CD8-positive, alpha-beta memory T cell (primary cell): ENCODE results near the gene RBP7. TPM values are rescaled to one million over a fixed set of nuclear protein-coding genes. Genes with fewer than 3 reads are reported as not detected.

Experiments used
- CTCF ChIA-PET: fragments of 350-600 bp; sonication (Branson Sonifier 250); formaldehyde crosslinking; loops from one replicate; lab custom pipeline; 2021; ENCODE audit warnings: antibody characterized with exemption; lab: Charles Lee
- POLR2A ChIA-PET: fragments of 350-600 bp; sonication (Branson Sonifier 250); formaldehyde crosslinking; loops from one replicate; lab custom pipeline; 2021; ENCODE audit warnings: antibody characterized with exemption; lab: Charles Lee
- DNase-seq, 5 donors: peaks; one replicate each; pipeline versions ENCODE4 v3.0.0 to v3.0.0-alpha.2; 2020 to 2022; ENCODE audit warnings: mixed read lengths in 1 of 5
- H3K27ac ChIP-seq: one replicate; pipeline ENCODE4 v1.7.0; 2013; ENCODE audit warnings: low read depth, mild to moderate bottlenecking, low read length, moderate library complexity
- H3K27me3 ChIP-seq: 2 replicates; pipeline ENCODE4 v1.7.0; 2013; ENCODE audit warnings: low read length, mild to moderate bottlenecking; ENCODE audit not compliant: insufficient read depth, poor library complexity, severe bottlenecking
- H3K36me3 ChIP-seq: 2 replicates; pipeline ENCODE4 v1.7.0; 2013; ENCODE audit warnings: mild to moderate bottlenecking, low read length, moderate library complexity; ENCODE audit not compliant: insufficient read depth
- H3K4me1 ChIP-seq: 2 replicates; pipeline ENCODE4 v1.7.0; 2013; ENCODE audit warnings: mild to moderate bottlenecking, low read length, moderate library complexity; ENCODE audit not compliant: insufficient read depth
- H3K4me3 ChIP-seq: 2 replicates; pipeline ENCODE4 v1.7.0; 2013; ENCODE audit warnings: mild to moderate bottlenecking, low read length
- H3K9me3 ChIP-seq: 2 replicates; pipeline ENCODE4 v1.7.0; 2013; ENCODE audit warnings: mild to moderate bottlenecking, low read length
- H3K27ac Mint-ChIP-seq, 8 donors: one replicate each; pipeline ENCODE4 v1.8.0; 2020 to 2021; ENCODE audit warnings: mixed read lengths in 8 of 8, mild to moderate bottlenecking in 6 of 8, inconsistent platforms in 3 of 8, moderate library complexity in 3 of 8
- H3K27me3 Mint-ChIP-seq, 2 donors: one replicate each; pipeline ENCODE4 v1.8.0; 2020 to 2021; ENCODE audit warnings: mixed read lengths in 2 of 2, mild to moderate bottlenecking in 1 of 2, moderate library complexity in 1 of 2
- H3K36me3 Mint-ChIP-seq, 3 donors: one replicate each; pipeline ENCODE4 v1.8.0; 2020 to 2021; ENCODE audit warnings: mixed read lengths in 3 of 3, inconsistent platforms in 1 of 3, mild to moderate bottlenecking in 1 of 3
- H3K4me1 Mint-ChIP-seq, 3 donors: one replicate each; pipeline ENCODE4 v1.8.0; 2020 to 2021; ENCODE audit warnings: mixed read lengths in 3 of 3, inconsistent platforms in 1 of 3, mild to moderate bottlenecking in 1 of 3
- H3K4me3 Mint-ChIP-seq, 7 donors: one replicate each; pipeline ENCODE4 v1.8.0; 2020 to 2021; ENCODE audit warnings: mixed read lengths in 7 of 7, mild to moderate bottlenecking in 6 of 7, moderate library complexity in 4 of 7, inconsistent platforms in 2 of 7
- H3K9me3 Mint-ChIP-seq, 5 donors: one replicate each; pipeline ENCODE4 v1.8.0; 2020 to 2022; ENCODE audit warnings: mixed read lengths in 5 of 5, mild to moderate bottlenecking in 3 of 5, moderate library complexity in 2 of 5, inconsistent platforms in 1 of 5
- polyA plus RNA-seq: library from polyadenylated mRNA; unstranded; fragments of 300-500 nt; fragmentation: Illumina TruSeq; gene quantifications from one replicate; pipeline ENCODE4 v1.2.3, GENCODE V29; 2021
- total RNA-seq, 2 experiments: library from RNA; stranded (reverse); gene quantifications; one replicate each; pipeline ENCODE4 v1.2.3, GENCODE V29; 2021

RBP7 gene
- total and polyA plus RNA-seq, 3 experiments from 2014 or later: not detected

DNA sequence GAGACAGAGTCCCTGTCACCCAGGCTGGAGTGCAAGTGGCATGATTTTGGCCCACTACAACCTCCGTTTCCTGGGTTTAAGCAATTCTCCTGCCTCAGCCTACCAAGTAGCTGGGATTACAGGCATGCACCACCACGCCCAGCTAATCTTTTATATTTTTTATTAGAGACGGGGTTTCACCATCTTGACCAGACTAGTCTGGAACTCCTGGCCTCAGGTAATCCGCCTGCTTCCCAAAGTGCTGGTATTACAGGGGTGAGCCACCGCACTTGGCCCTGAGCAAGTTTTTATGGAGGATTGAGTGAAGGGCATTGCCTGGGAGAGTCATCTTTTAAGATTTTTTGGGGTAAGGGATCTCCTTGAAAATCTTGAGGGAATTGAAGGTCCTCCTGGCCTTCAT lies 64.2 kb downstream of the RBP7 start:
- H3K36me3 ChIP-seq: no peaks in the 10 kb centered on the region
- Mint-ChIP-seq H3K4me3 (no peak overlapping the region), H3K27me3 (no peaks in the 10 kb centered on the region), H3K36me3 (peaks cover 0 to 35% (median 11%) of the 10 kb centered on the region in 3 donors), H3K9me3 (no peaks in the 10 kb centered on the region), H3K4me1 (peaks cover 16 to 33% (median 29%) of the 10 kb centered on the region in 3 donors), H3K27ac (no peak overlapping the region)
- H3K4me3 ChIP-seq: no peak overlapping the region
- ChIA-PET CTCF (no interaction called here), POLR2A (no interaction called here)
- H3K27ac ChIP-seq: no peak overlapping the region
- no peaks in the 10 kb centered on the region for H3K4me1 ChIP-seq
- H3K27me3 ChIP-seq: no peaks in the 10 kb centered on the region
- no peaks in the 10 kb centered on the region for H3K9me3 ChIP-seq
- no peak for DNase-seq

DNA sequence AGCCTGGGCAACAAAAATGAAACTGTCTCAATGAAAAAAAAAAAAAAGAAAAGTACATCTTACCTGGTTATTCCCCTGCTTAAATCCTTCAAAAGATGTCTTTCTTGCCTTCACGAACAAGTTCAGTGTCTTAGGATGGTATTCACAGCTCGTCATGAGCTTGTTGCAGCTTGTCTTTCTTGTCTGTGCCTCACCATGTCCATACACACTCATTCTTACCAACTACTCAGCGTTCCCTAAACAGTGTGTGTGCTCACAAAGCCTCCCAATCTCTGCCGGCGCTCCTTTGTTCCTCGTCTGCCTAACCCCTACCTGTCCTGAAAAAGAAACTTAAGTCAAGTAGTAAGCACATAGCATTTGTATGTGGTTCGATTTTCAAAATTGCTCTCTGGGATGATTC lies 66.8 kb downstream of the RBP7 start:
- ChIA-PET CTCF (no interaction called here), POLR2A (no interaction called here)
- Histone ChIP-seq H3K36me3 (no peaks in the 10 kb centered on the region), H3K27ac (no peak overlapping the region), H3K9me3 (no peaks in the 10 kb centered on the region), H3K27me3 (no peaks in the 10 kb centered on the region), H3K4me1 (no peaks in the 10 kb centered on the region), H3K4me3 (no peak overlapping the region)
- Mint-ChIP-seq H3K9me3 (no peaks in the 10 kb centered on the region), H3K27me3 (no peaks in the 10 kb centered on the region), H3K27ac (peak overlapping the region in 2 of 8 donors; percentile 10 to 12), H3K4me3 (no peak overlapping the region), H3K4me1 (peaks cover 17 to 26% (median 24%) of the 10 kb centered on the region in 3 donors), H3K36me3 (peaks cover 0 to 25% (median 7%) of the 10 kb centered on the region in 3 donors)
- no peak for DNase-seq

DNA sequence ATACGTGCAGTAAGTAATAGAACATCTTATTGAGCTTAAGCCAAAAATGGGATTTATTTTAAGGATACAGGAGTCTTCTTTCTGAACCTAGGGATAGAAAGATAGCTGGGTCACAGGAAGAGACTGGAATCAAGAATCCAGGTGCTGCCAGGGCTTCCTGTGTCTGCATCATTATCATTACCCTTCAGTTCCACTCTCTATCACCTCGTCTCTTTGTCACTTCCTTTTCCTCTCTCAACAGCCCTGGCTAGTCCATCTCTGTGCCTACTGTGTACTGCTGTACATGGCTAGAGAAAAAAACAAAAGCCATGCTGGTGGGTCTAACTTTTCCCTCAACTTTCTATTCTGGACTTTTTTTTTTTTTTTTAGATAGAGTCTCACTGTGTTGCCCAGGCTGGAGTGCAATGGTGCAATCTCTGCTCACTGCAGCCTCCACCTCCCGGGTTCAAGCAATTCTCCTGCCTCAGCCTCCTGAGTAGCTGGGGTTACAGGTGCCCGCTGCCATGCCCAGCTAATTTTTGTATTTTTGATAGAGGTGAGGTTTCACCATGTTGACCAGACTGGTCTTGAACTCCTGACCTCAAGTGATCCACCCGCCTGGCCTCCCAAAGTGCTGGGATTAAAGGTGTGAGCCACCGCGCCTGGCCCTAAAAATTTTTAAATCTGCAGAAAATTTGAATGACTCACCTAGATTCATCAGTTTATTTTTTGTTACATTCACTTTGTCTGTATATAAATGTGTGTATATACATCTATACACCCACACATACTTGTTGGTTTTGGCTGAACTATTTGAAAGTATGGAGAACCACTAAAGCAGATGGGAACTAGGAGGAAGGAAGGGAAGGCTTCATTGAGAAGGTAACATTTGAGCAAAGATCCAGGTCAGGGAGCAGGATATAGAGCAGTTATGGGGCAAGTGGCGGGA lies 67.7 kb downstream of the RBP7 start:
- ChIA-PET POLR2A (no interaction called here), CTCF (no interaction called here)
- Histone ChIP-seq H3K27ac (no peak overlapping the region), H3K4me1 (no peaks in the 10 kb centered on the region), H3K36me3 (no peaks in the 10 kb centered on the region), H3K4me3 (no peak overlapping the region), H3K9me3 (no peaks in the 10 kb centered on the region), H3K27me3 (no peaks in the 10 kb centered on the region)
- Mint-ChIP-seq H3K27me3 (no peaks in the 10 kb centered on the region), H3K9me3 (no peaks in the 10 kb centered on the region), H3K4me3 (no peak overlapping the region), H3K36me3 (peaks cover 0 to 18% (median 5%) of the 10 kb centered on the region in 3 donors), H3K27ac (peak overlapping the region in 2 of 8 donors; percentile 12 to 56), H3K4me1 (peaks cover 18 to 31% (median 30%) of the 10 kb centered on the region in 3 donors)
- DNase-seq: no peak

DNA sequence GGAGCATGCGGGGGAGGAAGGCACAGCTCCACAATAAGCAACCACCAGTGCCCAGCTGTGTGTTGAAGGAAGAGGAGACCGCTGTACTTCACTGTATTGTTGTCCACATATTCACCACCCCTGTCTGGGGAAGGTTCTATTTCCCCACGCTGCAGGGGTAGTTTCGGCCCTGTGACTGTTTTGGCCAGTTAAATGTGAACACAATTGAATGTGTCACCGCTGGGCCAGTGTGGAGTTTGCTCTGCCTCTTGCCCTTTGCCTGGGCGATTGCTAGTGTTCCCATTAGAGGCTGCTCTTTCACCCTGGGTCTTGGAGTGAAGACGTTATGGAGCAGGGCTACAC lies 68.3 kb downstream of the RBP7 start:
- Histone ChIP-seq H3K4me3 (no peak overlapping the region), H3K27me3 (no peaks in the 10 kb centered on the region), H3K4me1 (no peaks in the 10 kb centered on the region), H3K9me3 (no peaks in the 10 kb centered on the region), H3K36me3 (no peaks in the 10 kb centered on the region), H3K27ac (no peak overlapping the region)
- no peak overlapping the region for H3K4me3 Mint-ChIP-seq
- peak overlapping the region in 1 of 8 donors; percentile 56 for H3K27ac Mint-ChIP-seq
- no peaks in the 10 kb centered on the region for H3K9me3 Mint-ChIP-seq
- POLR2A ChIA-PET: no interaction called here
- H3K27me3 Mint-ChIP-seq: no peaks in the 10 kb centered on the region
- H3K36me3 Mint-ChIP-seq: peaks cover 0 to 12% (median 5%) of the 10 kb centered on the region in 3 donors
- peaks cover 18 to 31% (median 30%) of the 10 kb centered on the region in 3 donors for H3K4me1 Mint-ChIP-seq
- DNase-seq: no peak
- CTCF ChIA-PET: no interaction called here

Other genes with a start within 250 kb of the RBP7 start
- 10 to 100 TPM; 38.4 to 40.8 TPM for gene CLSTN1, start 173.3 kb upstream of the RBP7 start, total RNA-seq
- 48.2 TPM for gene CLSTN1, start 173.3 kb upstream of the RBP7 start, polyA plus RNA-seq
- gene CTNNBIP1, start 87.0 kb upstream of the RBP7 start, total RNA-seq: 10 to 100 TPM in 1 of 2 experiments, 1 to 10 TPM in 1; 9.1 to 10.7 TPM
- 12.9 TPM for gene CTNNBIP1, start 87.0 kb upstream of the RBP7 start, polyA plus RNA-seq
- gene LZIC, start 53.8 kb upstream of the RBP7 start, total RNA-seq: 10 to 100 TPM; 33.2 to 34.0 TPM
- 43.7 TPM for gene LZIC, start 53.8 kb upstream of the RBP7 start, polyA plus RNA-seq
- 10 to 100 TPM; 11.3 to 12.1 TPM for gene NMNAT1, start 53.8 kb upstream of the RBP7 start, total RNA-seq
- 6.4 TPM for gene NMNAT1, start 53.8 kb upstream of the RBP7 start, polyA plus RNA-seq
- 10 to 100 TPM; 35.7 to 40.6 TPM for gene UBE4B, start 35.7 kb downstream of the RBP7 start, total RNA-seq
- gene UBE4B, start 35.7 kb downstream of the RBP7 start, polyA plus RNA-seq: 13.7 TPM
- gene KIF1B, start 213.3 kb downstream of the RBP7 start, total RNA-seq: 10 to 100 TPM; 17.5 to 17.8 TPM
- 2.6 TPM for gene KIF1B, start 213.3 kb downstream of the RBP7 start, polyA plus RNA-seq